Middle frontal gyrus (tissue), 1 donor: ENCODE measurements around the gene KCNQ1OT1.

ENCODE experiments used
- DNase-seq: peaks from one replicate; pipeline ENCODE4 v3.0.0-alpha.2; 2015; ENCODE audit warnings: low spot score; ENCODE audit errors: extremely low spot score

The KCNQ1OT1 gene

GRCh38 chr11:2703363-2704141 is 3.8 kb upstream of the KCNQ1OT1 start:
- no peak for DNase-seq

- no peak for DNase-seq
These were observed 3.1 kb upstream of the KCNQ1OT1 start for GRCh38 chr11:2702771-2703362.

GRCh38 chr11:2701898-2702434 is 2.2 kb upstream of the KCNQ1OT1 start:
- no peak for DNase-seq

- DNase-seq = no peak
These were observed 1.4 kb upstream of the KCNQ1OT1 start for GRCh38 chr11:2701230-2701629.

GRCh38 chr11:2700415-2701211 is 819 bp upstream of the KCNQ1OT1 start:
- no peak for DNase-seq

- DNase-seq = no peak
These were observed 636 bp downstream of the KCNQ1OT1 start for GRCh38 chr11:2699185-2699530.

- no peak for DNase-seq
These were observed 1.2 kb downstream of the KCNQ1OT1 start for GRCh38 chr11:2698386-2699184.

- DNase-seq = no peak
These were observed 1.9 kb downstream of the KCNQ1OT1 start for GRCh38 chr11:2697866-2698265.

- no peak for DNase-seq
These were observed 3.3 kb downstream of the KCNQ1OT1 start for GRCh38 chr11:2696455-2696854.

GRCh38 chr11:2694995-2695939 is 4.5 kb downstream of the KCNQ1OT1 start:
- DNase-seq = no peak

GRCh38 chr11:2694495-2694894 is 5.3 kb downstream of the KCNQ1OT1 start:
- no peak for DNase-seq

- no peak for DNase-seq
These were observed 6.2 kb downstream of the KCNQ1OT1 start for GRCh38 chr11:2693271-2694261.

GRCh38 chr11:2691991-2692875 is 7.6 kb downstream of the KCNQ1OT1 start:
- DNase-seq = no peak

GRCh38 chr11:2691355-2691761 is 8.4 kb downstream of the KCNQ1OT1 start:
- no peak for DNase-seq

GRCh38 chr11:2690596-2691354 is 9.0 kb downstream of the KCNQ1OT1 start:
- DNase-seq = no peak

GRCh38 chr11:2689651-2690575 is 9.9 kb downstream of the KCNQ1OT1 start:
- DNase-seq = no peak
